Measurements from ENCODE around the gene TMEM154.

DNA sequence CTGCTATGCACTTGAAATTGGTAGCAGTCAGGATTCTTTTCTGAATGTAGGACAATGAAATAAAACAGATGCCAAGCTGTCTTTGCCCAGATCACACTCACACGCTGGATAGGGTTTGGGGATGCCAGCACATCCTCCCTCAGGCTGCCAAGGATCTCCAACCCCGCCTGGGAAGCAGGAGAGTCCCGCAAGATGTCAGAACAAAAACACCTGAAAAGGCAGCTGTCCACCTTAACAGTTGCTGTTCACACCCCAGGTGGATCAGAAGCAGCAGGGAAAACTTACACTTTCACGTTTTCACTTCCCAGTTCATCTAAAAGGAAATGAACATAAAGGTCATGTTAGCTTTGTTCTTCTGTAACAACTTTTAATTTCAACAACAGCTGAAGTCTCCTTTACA lies 35.7 kb downstream of the TMEM154 start:
- TF ChIP-seq, protein P1, sequence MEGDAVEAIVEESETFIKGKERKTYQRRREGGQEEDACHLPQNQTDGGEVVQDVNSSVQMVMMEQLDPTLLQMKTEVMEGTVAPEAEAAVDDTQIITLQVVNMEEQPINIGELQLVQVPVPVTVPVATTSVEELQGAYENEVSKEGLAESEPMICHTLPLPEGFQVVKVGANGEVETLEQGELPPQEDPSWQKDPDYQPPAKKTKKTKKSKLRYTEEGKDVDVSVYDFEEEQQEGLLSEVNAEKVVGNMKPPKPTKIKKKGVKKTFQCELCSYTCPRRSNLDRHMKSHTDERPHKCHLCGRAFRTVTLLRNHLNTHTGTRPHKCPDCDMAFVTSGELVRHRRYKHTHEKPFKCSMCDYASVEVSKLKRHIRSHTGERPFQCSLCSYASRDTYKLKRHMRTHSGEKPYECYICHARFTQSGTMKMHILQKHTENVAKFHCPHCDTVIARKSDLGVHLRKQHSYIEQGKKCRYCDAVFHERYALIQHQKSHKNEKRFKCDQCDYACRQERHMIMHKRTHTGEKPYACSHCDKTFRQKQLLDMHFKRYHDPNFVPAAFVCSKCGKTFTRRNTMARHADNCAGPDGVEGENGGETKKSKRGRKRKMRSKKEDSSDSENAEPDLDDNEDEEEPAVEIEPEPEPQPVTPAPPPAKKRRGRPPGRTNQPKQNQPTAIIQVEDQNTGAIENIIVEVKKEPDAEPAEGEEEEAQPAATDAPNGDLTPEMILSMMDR (IDR thresholded peaks at IDR 0.05 in 8 of 11, conservative IDR thresholded peaks at IDR 0.05 in 3 of 11), result no peak
- TF ChIP-seq POLR2A (IDR thresholded peaks at IDR 0.05) (no peak), POLR2AphosphoS5 (IDR thresholded peaks at IDR 0.05) (no peak)

Measured in spleen (tissue), 7 donors.